Activated CD8-positive, alpha-beta memory T cell treated with anti-CD3 and anti-CD28 coated beads, Interleukin-2, amount 50 U/mL, for 1 hour (primary cell): ENCODE results near the gene SEC14L3.
"Not testable (repeated sequence)": the region's sequence is repeated elsewhere in the genome, so short reads cannot be mapped to it uniquely, and the experiment has no call there.

Experiments
- DNase-seq: peaks from one replicate; pipeline ENCODE4 v3.0.0-alpha.2; 2020; ENCODE audit errors: extremely low read depth

The SEC14L3 gene

DNA sequence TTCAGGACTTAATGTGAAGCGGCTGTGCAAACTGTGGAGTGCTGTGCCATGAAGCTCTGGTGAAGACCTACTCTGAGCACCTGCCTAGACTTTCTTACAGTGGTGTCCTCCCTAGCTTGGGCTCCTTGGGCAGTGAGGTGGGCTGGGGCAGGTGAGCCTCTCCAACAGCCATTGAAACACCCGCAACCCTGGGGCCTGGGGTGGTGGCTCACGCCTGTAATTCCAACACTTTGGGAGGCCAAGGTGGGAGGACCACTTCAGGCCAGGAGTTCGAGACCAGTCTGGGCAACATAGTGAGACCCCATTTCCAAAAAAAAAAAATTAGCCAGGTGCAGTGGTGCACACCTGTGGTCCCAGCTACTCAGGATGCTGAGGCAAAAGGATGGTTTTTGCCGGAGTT lies 14.3 kb upstream of the SEC14L3 start:
- no peak for DNase-seq

DNA sequence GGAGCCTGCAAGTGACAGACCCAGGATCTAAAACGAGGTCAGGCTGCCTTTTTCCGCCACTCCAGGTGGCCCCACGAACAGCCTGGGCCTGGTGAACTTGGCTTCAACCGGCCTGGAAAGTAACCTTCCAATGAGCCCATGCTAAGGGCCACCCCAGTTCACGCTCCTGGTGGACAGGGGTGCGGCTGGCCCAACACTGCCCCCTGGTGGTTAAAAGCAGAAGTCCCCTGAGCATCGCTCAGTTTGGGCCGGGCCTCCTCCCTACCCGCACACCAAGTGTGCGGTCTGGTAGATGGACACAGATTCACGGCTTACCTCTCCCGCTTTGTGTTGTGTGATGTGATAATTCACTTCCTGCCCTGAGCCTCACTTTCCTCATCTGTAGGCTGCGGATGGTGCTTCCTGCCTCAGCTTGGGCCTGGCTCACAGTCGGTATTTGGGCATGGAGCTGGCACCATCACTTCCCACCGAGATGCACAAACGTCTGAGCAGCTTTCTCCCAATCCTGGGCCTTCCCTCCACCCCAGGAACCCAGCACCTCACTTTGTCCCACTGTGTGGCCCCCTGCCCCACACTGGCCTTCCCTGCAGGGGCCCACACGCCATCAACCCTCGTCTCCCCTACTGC lies 13.7 kb upstream of the SEC14L3 start:
- peak; percentile 53 for DNase-seq

DNA sequence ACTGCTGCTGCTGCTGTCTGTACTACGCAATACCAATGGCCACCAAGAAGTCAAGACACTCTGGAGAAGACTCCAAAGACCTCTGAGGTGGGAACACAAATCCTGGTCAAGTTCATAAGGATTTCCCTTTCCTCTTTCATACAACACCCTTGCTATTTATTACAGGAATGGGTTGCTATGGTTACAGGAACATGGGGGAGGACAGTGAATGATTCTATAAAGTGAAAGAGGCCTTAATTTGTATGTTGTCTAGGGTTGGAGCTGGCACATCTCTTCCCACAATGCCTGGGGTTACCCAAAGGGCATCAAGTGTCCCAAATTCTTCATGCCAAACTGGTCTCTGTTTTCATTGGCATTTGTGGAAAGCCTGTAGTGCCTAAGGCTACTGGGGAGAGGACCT lies 11.4 kb upstream of the SEC14L3 start:
- DNase-seq, result no peak

DNA sequence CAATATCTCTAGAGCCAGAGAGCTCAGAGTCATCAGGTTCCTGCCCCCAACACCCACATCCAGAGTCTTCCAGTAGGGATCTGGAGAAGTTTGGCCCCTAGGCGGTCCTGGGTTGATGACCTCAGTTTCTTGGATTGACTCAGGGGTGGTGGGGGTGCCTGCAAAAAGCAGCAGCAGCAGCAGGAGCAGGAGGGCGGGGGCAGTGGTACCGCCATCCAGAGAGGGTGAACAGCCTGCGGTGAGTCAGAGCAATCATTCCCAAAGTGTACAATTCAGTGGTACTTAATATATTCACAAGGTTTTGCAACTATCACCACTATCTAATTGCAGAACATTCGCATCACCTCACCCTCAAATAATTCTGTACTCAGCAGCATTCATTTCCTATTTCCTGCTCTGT lies 9.9 kb upstream of the SEC14L3 start:
- no peak for DNase-seq

DNA sequence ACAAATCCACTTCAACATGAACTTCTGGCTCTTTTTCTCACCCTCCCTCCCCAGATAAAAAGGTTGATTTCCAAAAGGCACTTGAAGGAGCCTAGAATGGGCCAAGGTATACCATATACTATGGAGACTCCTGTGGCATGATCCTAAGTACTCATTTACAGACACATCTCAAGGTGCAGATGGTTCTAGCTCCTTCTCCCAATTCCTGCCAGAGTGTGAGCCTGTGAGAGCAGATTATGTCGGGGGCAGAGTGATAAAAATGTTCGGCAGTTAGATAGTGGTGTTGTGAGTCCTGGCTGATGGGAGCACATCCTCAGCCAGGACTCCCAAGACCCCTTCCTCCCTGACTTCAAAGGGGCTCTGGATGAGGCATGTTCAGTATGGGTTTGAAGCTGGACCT lies 8.2 kb upstream of the SEC14L3 start:
- DNase-seq, result no peak

DNA sequence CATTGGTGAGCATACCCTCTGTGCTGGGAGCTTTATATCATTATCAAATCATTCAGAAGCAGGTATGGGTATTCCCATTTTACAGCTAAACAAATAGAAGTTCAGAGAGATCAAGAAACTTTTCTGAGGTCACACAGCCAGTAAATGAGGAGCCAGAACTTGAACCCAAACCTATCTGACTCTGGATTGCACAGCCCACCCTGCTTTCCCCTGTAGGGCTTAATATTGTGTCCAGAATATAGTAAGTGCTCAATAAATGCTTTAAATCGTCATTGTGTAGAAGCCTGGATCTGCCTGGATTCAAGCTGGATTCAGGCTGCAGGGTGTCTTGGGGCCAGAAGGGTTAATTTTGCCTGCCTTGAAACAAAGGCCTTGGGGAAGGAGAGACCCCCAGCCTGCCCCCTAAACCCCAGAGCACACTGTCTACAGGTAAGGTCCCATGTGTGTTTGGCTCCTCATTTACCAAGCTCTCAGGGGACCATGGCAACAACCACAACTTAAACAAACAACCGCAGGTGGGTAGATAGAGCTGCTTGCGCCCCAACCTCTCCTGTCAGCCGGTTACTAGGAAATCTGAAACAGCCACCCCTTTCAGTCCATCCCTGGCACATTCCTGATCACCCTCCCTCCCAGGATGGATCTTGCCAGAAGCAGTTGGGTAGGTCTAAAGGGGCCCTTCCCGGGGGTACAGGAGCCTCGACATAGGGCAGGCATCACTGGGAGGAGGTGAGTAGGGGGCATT lies 3.0 kb upstream of the SEC14L3 start:
- DNase-seq, result no peak

DNA sequence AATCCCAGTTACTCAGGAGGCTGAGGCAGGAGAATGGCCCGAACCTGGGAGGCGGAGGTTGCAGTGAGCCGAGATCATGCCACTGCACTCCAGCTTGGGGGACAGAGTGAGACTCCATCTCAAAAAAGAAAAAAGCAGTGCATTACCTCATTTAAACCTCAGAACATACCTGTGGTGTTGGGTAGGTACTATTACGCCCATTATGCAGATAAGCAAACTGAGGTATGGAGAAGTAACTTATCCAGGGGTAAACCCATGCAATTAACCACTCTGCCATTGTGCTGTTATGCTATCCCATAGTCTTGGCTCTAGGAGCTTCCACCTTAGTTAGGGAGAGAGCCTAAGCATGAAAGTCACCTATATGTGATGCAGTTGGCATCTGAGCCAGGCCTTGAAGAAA lies 2.3 kb upstream of the SEC14L3 start:
- no peak for DNase-seq

DNA sequence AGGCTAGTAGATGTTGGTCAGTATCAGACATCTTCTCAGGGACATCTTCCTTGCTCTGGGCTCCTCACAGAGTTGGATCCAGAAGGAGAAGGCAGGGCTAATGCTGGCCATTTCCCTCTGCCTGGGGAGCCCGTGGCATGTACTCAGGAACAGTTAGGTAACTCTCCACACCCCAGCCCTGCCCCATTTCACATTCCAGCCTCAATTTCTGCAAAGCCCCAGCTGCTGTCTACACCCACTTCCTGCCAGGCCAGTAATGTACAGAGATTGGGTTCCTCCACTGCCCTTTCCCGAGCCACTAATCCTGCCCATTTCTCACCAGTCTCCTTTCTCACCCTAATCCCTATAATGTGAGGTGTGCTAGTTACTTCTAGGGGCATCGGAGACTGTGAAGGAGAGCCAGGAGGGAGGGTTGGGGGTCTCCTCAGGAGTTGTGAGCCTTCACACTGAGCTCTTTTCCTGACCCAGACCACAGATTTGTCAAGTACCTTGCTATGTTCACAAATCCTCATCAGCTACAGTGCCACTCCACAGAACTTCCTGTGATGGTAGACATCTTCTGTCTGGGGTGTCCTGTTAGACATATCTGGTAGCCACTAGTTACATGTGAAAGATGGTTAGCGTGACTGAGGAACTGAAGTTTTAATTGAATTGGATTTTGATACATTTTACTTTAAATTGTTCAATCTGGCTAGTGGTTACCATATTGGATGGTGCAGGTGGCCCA lies 1.3 kb upstream of the SEC14L3 start:
- DNase-seq, result no peak

DNA sequence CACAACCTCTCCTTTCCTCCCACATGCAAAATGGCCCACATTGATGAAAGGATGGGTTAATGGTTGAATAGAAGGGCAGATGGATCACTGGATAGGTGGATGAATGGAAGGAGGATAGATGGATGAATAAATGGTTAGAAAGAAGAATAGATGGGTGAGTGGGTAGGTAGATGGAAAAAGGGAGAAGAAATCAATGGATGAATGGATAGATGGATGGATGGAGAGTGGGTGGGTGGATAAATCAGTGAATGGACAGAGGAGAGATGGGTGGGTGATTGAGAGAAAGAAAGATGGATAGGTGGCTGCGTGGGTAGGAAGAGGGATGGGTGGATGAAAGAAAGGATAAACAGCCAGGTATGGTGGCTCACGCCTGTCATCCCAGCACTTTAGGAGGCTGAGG lies 1.2 kb downstream of the SEC14L3 start:
- no peak for DNase-seq

DNA sequence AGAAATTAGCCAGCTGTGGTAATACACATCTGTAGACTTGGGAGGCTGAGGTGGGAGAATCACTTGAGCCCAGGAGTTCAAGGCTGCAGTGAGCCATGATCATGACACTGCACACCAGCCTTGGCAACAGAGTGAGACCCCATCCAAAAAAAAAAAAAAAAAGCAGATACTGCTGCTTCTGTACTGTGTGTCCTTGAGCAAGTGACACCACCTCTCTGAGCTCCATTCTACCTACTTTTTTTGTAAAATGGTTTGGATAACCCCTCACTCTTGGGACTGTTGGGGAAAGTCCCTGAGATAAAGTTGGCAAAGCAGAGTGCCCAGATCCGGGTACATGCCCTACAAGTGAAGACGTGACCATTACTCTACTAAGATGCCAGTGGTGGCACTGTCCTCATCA lies 2.7 kb downstream of the SEC14L3 start:
- DNase-seq, result no peak

DNA sequence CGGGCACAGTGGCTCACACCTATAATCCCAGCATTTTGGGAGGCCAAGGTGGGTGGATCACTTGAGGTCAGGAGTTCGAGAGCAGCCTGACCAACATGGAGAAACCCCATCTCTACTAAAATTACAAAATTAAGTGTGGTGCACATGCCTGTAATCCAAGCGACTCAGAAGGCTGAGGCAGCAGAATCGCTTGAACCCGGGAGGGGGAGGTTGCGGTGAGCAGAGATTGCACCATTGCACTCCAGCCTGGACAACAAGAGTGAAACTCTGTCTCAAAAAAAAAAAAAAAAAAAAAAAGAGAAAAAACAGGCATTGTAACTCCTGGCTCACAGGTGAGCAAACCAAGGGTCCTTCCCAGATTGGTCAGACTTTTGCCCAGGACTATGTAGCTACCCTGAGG lies 11.3 kb downstream of the SEC14L3 start:
- not testable (repeated sequence) for DNase-seq

DNA sequence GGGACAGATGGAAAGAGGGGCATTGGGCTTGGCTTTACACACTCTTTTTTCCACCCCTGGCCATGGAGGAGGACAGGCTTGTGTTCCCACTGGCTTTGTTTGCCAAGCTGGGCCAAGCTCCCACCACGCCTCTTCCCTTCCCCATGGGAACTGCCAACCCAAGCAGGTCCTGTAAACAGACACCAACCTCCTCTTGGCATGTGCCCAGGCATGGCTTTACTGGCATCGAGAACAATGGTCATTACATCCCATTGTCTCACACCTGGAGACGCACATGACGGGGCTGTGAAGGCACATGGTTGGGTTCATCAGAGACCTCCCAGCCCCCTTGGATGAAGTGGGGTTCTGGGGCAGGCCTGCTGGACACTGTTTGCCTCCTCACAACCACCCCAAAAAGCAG lies 11.7 kb downstream of the SEC14L3 start:
- no peak for DNase-seq

DNA sequence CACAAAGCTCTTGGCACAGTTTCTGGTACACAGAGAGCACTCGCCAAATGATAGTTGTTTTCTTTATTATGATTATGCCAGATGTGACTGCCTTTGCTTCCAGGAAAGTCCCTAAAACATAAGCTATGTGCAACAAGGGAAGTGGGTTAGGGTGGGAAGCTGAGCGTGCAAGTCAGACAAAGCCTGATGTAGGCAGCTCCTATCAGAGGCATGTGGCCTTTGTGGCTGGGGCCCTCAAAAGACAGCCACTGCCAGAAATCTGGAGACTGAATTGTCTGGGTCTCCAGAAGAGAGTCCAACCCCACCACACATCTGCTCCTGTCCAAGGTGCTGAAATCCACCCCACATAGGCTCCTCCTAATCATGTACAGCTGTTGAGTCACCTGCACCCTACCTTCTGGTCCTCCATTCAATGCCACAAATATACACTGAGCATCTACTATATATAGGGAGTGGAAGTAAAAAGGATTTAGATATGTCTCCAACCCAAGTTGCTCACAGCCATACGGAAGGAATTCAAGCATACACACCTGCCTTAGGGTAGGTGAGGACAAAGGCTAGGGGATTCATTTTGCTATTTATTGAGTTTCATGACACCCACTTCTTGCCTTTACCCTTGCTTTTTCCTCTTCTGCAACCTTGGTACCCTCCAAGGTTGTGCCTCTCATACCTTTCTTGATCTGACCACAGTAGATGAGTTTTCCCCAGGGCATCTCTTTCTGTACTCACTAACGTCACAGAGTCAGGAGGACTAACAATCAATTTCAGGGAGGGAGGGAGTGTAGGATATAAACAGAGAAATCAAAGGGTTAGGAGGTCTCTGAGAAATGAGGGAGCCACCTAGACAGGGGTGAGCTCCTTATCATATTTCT lies 12.4 kb downstream of the SEC14L3 start:
- DNase-seq, result no peak

DNA sequence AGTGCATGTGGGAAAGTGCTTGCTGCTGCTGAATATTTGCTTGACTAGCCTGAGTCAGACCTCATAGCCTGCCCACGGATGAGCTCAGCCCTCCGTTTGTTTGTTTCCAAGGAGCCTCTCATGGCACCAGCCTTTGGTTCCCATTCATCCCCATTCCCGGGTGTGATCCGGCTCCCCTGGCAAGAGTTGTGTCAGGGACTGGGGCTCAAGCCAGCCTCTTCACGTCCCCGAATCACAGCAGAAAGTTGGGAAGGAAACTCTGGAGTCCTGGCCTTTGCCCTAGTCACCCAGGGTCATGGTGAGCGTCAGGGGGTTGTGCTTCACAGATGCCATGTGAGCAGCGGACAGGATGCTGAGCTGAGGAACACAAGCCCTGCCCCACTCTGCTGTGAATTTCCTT lies 13.8 kb downstream of the SEC14L3 start:
- DNase-seq, result no peak

DNA sequence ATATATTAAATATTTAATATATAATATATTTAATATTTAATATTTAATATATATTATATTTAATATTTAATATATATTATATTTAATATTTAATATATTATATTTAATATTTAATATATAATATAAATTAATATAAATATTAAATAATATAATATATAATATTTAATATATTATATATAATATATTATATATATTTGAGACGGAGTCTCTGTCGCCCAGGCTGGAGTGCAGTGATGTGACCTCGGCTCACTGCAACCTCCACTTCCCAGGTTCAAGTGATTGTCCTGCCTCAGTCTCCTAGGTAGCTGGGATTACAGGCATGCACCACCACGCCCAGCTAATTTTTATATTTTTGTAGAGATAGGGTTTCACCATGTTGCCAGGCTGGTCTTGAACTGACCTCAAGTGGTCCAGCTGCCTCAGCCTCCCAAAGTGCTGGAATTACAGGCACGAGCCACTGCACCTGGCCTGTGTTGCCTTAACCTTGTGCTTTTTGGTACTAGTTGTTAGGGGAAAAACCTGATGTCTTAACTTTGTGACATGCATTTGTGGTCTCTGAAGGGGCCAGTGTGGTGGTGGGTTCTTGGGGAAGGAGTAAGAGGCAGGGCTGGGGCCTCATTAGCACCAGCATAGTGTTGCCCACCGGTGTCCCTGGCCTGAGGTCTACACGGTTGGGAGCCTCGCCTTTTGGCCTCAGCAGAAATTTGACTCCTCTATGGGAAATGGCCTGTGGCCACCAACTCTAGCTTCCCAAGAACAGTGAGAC lies 16.6 kb downstream of the SEC14L3 start:
- no peak for DNase-seq

DNA sequence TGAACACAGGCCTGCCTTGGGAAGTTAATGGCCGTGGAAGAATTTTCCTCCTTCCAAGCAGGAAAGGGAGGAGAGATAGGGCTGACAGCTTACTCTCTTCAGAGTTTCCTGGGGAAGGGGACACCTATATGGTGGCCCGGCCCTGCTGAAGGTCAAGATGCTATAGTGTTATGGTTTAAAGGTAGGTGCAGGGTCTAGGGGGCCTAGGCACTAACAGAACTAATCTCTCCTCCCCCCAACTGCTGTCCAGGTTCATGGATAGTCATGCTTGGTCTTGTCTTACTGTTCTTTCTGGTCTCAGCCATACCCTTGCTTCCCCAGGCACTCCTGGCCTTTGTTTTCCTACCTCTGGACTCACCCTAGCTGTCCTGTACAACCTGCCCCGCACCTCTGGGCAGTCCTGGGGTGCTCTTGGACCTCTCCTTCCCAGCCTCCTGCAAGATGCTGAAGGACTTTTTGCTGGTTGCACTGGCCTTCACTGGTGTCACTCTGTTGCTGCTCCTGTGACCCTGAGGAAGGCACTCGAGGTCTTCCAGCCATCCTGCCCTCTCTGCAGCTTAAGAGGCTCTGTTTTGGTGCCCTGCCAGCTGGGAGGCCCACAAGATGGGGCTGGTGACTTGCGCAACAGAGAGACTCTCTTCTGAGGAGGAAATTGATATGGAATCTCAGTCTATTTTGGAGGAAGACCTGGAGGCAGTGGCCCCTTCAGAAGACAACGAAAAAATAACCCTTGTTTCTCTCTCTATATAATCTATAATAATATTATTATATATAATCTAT lies 17.9 kb downstream of the SEC14L3 start:
- no peak for DNase-seq

DNA sequence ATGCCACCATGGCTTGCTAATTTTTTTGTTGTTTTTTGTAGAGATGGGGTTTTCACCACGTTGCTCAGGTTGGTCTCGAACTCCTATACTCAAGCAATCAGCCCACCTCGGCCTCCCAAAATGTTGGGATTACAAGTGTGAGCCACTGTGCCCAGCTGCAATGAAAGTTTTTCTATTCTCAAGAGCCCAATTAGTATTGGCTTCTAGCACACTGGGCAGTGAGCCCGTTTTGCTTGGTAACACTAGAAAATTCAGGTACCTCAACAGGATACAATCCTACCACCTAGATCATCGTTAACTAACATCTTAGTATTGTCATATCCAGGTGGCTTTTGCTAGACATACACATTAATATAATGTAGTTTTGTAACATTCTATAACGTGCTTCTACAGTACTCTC lies 19.0 kb downstream of the SEC14L3 start:
- no peak for DNase-seq

DNA sequence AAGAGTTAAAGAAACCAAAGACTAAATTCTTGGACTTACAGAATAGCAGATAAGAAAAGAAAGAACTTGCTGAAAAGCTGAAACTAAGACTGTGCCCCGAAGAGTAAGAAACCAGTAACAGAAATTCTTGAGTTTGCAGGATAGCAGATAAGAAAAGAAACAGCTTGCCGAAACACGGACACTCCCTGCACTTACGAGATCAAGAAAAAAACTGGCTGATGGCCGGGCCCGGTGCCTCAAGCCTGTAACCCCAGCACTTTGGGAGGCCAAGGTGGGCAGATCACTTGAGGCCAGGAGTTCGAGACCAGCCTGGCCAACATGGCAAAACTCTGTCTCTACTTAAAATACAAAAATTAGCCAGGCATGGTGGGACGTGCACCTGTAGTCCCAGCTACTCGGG lies 20.3 kb downstream of the SEC14L3 start:
- DNase-seq, result not testable (repeated sequence)

DNA sequence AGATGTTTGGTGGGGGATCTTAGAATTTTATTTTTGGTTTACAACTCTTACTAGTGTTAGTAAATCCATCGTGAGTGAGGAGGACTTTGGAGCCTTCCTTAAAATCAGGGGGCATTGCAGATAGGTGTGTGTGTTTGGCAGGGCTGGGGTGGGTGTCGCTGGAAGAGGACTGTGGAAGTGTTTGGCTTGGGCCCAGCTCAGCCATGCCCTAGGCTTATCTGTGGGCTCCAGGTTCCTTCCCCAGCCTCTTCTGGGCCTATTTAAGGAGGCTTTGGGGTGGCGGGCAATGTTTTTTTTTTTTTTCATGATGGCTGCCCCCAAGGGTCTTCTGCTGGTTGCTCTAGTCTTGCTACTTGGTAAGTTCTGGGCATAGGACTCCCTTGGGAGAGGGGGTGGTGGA lies 24.2 kb downstream of the SEC14L3 start:
- no peak for DNase-seq

DNA sequence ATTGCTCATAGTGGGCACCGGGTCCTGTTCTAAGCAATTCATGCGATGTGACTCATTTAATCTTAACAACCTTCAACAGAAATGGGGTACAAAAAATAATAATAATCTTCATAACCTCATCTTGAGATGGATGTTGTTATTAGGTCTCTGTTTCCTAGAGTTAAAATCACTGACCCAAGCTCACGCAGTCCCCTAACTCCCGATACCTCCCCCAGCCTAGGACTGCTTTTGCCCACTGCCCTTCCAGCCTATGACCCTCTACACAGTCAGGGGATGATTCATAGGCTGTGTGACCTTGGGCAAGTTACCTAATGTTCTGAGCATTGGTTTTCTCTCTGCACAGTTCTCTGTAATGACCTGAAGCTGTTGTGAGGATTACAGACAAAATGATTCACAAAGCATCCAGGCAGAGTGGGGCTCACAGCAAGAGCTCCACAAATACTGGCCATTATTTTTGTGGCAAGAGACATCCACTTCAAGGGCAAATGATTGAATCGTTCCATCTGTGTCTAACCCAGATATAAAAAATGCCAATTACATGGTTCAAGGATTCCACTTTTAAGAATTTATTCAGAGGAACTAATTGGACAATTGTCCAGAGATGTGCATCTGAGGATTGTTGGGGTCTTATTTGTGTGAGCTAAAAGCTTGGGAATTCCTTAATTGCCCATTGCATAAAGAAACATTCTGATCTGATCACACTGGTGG lies 26.2 kb downstream of the SEC14L3 start:
- DNase-seq, result no peak
